NCI-H1105 treated with DMSO at 0.1 percent for 48 hours (cell line): ENCODE data around the gene HCFC1.

Experiments used
- DNase-seq: peaks from one replicate; lab custom pipeline; 2025; lab: John Stamatoyannopoulos, UW

Gene HCFC1

DNA sequence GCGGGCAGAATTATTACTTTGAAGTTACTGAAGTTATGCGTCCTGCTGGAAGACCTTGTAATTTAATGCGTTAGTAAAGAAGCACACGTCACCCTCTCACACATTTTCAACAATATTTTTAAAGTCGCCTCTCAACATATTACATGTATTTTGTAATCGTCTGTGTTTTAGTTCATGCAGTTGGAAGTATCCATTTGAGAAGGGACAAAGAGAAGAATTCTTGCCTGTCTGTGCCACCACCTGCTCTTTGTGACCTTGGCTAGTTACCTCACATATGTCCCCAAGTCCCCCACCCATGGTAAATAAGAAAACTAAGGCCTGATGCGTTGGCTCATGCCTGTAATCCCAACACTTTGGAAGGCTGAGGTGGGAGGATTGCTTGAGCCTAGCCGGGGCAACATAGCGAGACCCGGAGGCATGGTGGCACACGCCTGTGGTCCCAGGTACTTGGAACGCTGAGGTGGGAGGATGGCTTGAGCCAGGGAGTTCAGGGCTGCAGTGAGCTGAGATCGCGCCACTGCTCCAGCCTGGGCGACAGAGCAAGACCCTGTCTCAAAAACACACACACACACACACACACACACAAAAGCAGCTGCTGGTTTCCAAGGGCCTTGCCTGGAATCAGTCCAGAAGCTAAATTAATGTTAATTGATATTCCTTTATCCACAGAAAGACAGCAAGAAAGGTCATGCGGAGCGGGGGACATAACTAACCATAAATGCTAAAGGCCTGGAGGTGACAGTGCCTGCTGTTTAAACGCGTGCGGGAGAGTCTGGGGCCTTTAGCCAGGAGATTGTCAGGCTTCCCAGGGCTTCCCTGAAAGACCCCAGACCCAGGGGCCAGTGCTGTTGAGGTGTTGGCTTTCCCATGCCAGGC is 1.7 kb upstream of the HCFC1 start:
- peak; percentile 91 for DNase-seq

DNA sequence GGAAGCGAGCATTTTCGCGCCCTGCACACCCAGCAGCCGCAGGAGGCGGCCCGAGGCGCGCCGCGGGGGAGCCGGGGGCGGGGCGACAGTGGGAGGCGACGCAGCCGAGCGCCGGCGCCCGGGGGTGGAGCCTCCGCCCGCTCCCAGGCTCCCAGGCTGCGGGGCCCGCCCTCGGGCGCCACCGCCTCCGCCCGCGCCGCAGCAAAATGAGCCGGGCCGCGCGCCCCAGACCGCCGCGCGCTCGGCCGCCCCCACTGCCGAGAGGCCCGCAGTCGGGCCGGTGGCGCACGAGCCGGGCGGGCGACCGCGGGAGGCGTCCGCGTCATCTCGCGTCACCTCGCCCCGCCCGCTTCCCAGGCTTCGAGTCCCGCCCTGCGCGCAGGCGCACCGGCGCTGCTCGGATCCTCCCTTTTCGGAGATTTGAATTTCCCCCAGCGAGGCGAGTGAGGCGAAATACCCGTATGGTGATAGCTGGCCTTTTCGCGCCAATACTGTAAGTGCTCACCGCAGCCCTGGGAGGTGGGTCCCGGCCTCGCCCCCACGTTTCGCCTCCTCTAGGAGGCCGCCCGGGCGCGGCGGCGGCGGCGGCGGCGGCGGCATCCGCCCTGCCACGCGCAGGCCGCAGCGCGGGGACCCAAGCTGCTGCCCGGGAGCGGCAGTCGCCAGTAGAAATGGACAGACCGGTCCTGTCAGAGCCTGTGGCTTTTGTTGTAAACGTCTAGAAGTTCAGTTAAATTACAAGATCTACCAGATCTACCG is 929 bp upstream of the HCFC1 start, which contains the start of gene TMEM187:
Gene TMEM187, plus strand, starts transcription at position 387 of the 759 bp plus-strand sequence. CDS start 9,309 bp downstream, outside the sequence.
- DNase-seq, result peak; percentile 98

DNA sequence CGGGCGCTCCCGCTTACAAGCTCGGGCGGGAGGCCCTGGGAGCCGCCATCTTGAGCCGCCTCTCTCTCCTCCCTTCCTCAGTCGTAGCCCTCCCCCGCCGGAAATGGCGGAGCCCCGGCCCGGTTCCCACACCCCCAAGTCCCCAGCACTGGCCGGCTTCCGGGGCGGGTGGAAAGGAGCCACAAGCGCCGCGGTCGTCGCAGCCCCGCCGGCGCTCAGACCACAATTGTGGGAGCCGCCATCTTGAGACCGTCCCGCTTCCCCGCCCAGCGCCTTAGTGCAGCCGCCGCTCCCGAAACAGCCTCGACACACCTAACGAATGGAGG is 531 bp downstream of the HCFC1 start:
- DNase-seq, result peak; percentile 83

- DNase-seq, result peak; percentile 69
These were observed 1.1 kb downstream of the HCFC1 start for GRCh38 chrX:153970357-153971123.

- DNase-seq, result peak; percentile 65
These were observed 1.7 kb downstream of the HCFC1 start for GRCh38 chrX:153969904-153970356.

DNA sequence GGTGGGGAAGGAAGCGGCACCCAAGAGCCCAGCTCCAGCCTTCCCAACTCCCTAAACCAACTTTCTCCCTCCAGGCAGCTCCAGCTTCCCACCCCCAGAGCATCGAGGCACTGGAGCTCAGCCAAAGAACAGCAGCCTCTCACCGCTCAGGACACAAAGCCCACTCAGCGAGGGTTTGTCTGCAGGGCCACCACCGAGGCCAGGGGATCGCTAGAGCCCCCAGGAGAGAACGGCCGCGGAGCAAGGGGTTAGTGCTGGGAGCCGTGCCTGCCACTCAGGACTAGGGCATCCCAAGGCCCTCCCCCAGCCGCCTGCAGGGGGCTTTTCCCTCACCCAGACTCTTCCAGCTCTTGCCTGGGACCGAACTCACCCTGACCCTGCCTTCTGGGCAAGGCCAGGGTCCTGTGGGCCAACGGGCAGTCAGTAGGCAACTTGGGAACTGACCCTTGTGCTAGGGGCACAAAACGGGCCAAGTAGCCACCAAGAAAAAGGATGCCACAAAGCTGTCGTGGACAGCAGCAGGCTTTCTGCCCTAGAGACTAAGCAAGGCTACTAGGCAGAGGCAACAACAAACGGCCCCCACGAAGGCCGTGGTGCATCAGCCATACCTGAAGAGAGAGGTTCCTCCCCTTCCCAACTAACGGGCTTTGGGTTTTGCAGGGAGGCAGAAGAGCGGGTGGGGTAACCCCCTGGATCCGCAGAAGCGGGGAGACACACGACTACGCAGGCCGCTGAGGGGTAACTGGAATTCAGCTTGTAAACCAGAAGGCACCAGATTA is 2.3 kb downstream of the HCFC1 start:
- DNase-seq, result no peak

- peak; percentile 48 for DNase-seq
These were observed 2.9 kb downstream of the HCFC1 start for GRCh38 chrX:153968754-153969124.

- no peak for DNase-seq
These were observed 3.4 kb downstream of the HCFC1 start for GRCh38 chrX:153968255-153968654.

- no peak for DNase-seq
These were observed 3.9 kb downstream of the HCFC1 start for GRCh38 chrX:153967536-153968224.

GRCh38 chrX:153966841-153967535 is 4.6 kb downstream of the HCFC1 start:
- DNase-seq, result no peak

GRCh38 chrX:153966283-153966688 is 5.3 kb downstream of the HCFC1 start:
- no peak for DNase-seq

- DNase-seq, result no peak
These were observed 6.2 kb downstream of the HCFC1 start for GRCh38 chrX:153965406-153965805.

DNA sequence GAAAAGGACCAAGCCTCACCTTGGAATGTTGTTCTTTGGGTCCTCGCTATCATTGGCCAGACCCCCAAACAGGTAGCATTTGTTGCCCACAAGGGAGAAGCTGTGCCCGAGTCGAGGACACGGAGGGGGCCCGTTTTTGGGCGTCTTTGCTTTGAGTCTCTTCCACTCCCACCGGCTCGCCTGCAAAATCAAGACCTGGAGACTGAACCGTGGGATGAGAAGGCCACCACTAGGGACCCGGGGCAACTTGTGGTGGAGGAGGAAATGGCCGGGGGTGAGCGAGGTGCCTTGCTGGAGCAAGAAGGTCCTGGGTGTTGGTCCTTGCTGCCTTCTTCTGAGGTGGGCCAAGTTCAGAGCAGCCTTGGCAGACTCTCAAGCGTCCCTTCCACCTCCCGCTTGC is 7.5 kb downstream of the HCFC1 start:
- DNase-seq, result no peak

GRCh38 chrX:153963546-153963945 is 8.1 kb downstream of the HCFC1 start:
- DNase-seq, result no peak

- DNase-seq, result no peak
These were observed 10.3 kb downstream of the HCFC1 start for GRCh38 chrX:153961292-153961691.

- DNase-seq, result no peak
These were observed 10.8 kb downstream of the HCFC1 start for GRCh38 chrX:153960786-153961185.

- no peak for DNase-seq
These were observed 11.5 kb downstream of the HCFC1 start for GRCh38 chrX:153960077-153960476.

- no peak for DNase-seq
These were observed 12.0 kb downstream of the HCFC1 start for GRCh38 chrX:153959649-153960048.

DNA sequence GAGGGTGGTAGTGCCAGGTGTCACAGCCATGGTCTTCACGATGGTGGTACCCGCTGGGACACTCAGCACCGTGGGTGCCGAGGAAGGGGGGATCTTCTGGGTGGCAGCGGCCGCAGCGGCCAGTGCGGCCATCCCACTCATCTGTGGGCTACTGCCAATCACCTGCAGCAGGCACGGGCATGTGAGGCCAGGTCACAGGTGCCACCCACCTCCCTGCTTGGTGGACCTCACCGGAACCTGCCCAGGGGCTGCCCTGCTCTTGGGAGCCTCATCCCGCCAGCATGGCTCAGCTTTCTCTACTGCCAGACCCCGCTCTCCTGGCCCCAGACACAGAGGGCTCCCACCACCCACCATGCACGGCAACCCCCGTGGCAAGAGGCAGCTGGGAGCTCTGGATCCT is 13.0 kb downstream of the HCFC1 start:
- no peak for DNase-seq

DNA sequence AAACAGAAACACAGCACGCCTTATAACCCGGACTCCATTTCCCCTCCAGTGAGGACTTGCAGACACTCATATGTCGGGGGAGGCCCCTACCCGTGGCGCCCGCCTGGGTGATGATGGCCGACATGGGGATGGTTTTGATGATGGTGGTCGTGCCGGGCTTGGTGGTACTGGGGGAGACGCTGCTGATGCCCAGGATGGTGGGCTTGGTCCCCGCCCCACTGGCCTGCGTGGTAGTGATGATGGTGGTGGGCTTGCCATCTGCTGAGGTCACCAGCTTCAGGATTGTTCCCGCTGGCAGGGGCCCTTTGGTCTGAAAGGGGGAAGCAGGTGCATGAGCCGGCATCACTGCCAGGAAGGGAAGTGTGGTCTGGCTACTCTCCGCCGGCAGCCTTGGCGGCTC is 14.4 kb downstream of the HCFC1 start:
- no peak for DNase-seq
